IMR-90 (cell line): ENCODE data around the gene ANO1.

Experiments used
- CTCF ChIP-seq: conservative IDR thresholded peaks from 2 replicates; pipeline ENCODE4 v1.5.1; 2012; ENCODE audit warnings: mild to moderate bottlenecking, low read depth, low read length, improper control_type of control experiment
- ELK1 ChIP-seq: fragments of 150-350 bp; IDR thresholded peaks from 2 replicates; pipeline ENCODE4 v1.6.1; 2016; ENCODE audit warnings: low read depth, mild to moderate bottlenecking, low read length, moderate library complexity, borderline replicate concordance
- MXI1 ChIP-seq: IDR thresholded peaks from 2 replicates; pipeline ENCODE4 v1.6.1; 2012; ENCODE audit warnings: low read depth, mild to moderate bottlenecking, low read length, moderate library complexity, borderline replicate concordance
- POLR2A ChIP-seq: IDR thresholded peaks from 2 replicates; pipeline ENCODE4 v1.6.1; 2012; ENCODE audit warnings: mild to moderate bottlenecking, low read depth, low read length
- RCOR1 ChIP-seq: IDR thresholded peaks from 2 replicates; pipeline ENCODE4 v1.6.1; 2012; ENCODE audit warnings: mild to moderate bottlenecking, low read length, improper control_type of control experiment; ENCODE audit not compliant: insufficient replicate concordance

GRCh38 chr11:70038034-70038834 is 39.9 kb upstream of the ANO1 start:
- no peak for TF ChIP-seq CTCF
- no peak for TF ChIP-seq MXI1
- TF ChIP-seq RCOR1: no peak
- no peak for TF ChIP-seq ELK1
- TF ChIP-seq POLR2A: no peak
